Activated CD4-positive, CD25-positive, alpha-beta regulatory T cell treated with anti-CD3 and anti-CD28 coated beads, Interleukin-2, amount 50 U/mL, for 24 hours (primary cell): ENCODE data around the gene IRAK2.
"Not testable (repeated sequence)": the region's sequence is repeated elsewhere in the genome, so short reads cannot be mapped to it uniquely, and the experiment has no call there.

ENCODE experiments used
- ATAC-seq, 2 donors: fragments of 150-1000 bp; cut with Tn5 transposase; one replicate each; pipeline ENCODE4 v1.10.0; 2021; ENCODE audit warnings: mild to moderate bottlenecking in 1 of 2, moderate library complexity in 1 of 2

IRAK2 gene

DNA sequence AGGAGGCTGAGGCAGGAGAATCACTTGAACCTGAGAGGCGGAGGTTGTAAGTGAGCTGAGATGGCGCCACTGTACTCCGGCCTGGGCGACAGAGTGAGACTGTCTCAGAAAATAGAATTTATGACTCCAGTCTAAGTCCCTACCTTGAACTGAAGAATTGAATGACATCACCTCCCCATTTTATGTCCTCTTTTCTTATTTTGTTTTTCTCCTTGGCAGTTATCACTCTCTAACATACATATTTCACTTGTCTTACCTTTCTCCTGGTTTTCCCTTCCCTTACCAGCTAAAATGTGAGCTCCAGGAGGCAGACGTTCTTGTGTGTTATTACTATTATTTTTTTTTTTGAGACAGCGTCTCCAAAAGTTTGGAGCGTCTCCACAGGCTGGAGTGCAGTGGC is 91.1 kb downstream of the IRAK2 start:
- no peak for ATAC-seq

DNA sequence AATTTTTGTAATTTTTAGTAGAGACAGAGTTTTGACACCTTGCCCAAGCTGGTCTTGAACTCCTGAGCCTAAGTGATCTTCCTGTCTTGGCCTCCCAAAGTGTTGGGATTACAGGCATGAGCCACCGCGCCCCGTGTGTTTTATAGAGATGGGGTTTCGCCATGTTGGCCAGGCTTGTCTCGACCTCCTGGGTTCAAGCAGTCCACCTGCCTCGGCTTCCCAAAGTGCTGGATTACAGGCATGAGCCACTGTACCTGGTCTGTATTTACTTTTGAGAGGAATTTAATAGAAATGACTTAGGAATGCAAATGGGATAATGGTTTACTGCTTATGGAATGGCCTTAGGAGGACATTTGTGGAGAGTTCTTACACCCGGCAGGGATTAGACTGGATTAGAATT is 94.3 kb downstream of the IRAK2 start:
- ATAC-seq: no peak

DNA sequence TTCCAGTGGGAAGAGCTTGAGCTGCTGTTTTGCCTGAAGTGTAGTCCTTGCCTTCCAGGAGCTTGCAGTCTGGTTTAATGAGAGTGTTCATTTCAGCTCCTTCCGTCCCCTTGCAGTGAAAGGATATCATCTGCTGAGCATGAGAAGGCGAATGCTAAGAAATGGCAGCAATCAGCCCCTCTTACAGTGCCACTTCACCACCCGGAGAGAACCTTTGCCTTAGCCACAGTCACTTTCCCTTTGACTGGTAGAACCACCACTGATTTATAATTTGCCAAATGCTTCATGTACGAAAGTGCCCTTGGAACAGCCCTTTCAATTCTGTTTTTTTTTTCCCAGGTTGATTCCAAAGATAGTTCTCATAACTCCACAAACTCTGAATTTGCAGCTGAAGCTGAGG is 95.1 kb downstream of the IRAK2 start:
- no peak for ATAC-seq

DNA sequence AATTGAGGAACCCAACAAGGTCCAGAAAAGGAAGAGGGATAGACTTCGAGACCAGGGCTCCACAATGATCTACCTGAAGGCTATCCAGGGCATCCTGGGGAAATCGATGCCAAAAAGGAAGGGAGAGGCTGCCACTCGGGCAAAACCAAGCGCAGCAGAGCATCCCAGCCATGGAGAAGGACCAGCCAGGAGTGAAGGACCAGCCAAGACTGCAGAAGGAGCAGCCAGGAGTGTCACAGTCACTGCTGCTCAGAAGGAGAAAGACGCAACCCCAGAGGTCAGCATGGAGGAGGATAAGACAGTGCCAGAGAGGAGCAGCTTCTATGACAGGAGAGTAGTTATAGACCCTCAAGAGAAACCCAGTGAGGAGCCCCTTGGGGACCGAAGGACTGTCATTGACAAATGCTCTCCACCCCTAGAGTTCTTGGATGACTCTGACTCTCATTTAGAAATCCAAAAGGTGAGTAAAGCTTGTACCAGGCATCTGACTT is 95.5 kb downstream of the IRAK2 start:
- no peak for ATAC-seq

DNA sequence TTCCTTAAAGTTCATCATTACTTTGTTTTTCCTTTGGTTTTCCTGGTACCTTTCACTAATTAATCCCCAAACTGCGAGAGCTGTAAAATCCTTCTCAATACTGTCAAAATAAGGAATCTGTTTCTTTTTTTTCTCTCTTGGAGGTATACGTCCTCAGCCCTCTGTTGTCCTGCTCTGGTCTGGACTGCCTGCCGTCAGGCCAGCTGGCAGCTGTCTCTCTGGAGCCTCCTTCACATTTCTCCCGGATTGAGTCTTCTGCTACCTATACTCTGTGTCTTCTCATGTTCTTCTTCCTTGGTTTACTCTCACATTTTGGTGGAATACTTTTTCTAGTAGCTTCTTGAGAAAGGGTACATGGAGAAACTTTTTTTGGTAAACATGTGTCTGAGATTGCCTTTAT is 97.3 kb downstream of the IRAK2 start:
- ATAC-seq: no peak

DNA sequence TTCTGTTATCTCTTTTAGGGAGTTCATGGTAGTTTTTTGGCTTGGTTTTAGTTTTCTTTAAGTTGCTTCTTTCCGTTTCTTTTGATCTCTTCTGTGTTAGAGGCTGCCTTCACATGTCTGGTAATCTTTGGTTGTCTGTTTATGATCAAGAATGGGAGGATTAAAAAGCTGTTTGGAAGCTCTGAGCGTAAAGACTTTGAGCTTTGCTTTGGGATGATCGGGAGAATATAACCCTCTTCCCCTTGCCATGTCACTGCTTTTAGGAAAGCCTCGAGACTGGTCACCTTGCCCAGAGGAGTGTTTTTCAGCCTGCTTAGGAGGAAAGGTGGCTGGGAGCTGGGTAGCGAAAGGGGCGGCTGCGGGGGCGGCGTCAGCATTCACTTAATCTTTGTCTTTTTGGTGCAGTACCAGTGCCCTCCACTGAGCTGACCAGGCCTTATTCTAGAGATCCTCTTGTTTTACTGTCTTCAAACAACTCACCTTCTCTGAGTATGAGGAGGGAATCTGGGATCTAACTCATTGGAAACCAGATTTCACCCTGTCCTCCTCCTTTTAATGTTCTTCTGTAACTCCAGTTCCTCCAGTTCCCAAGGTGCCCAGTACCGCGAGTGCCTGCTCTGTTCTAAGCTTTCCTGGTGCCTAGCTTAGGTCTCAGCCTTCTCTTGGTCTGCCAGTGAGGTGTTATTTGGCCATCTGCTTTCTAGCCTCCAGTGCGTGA is 99.1 kb downstream of the IRAK2 start:
- peak; percentile 81 to 91 for ATAC-seq

DNA sequence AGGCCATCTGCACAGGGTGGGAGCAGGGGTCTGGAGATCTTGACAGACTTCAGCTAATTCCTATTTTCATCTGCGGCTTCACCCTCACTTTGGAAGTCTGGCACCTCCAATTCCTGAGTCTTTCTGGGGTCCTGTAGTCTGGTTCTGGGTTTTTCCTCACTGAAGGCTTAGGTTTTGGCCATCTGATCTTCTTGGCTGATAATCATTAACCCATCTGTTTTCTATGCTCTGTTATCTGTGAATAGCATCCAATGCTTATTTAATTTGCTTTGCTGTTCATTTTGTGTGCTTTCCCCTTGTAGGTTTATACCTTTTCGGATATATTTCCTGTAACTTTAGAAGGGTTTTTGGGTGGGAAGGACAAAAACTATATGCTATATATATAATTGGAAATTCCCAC is 101.1 kb downstream of the IRAK2 start:
- no peak for ATAC-seq

DNA sequence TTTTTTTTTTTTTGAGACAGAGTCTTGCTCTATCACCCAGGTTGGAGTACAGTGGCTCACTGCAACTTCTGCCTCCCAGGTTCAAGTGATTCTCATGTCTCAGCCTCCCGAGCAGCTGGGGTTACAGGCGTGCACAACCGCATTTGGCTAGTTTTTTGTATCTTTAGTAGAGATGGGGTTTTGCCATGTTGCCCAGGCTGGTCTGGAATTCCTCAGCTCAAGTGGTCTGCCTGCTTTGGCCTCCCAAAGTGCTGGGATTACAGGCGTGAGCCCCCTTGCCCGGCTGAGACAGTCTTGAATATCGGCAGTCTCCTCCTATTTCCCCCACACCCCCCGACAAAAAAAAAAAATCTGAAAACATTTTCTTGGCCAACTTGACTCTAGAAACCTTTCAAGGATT is 102.2 kb downstream of the IRAK2 start:
- not testable (repeated sequence) for ATAC-seq

DNA sequence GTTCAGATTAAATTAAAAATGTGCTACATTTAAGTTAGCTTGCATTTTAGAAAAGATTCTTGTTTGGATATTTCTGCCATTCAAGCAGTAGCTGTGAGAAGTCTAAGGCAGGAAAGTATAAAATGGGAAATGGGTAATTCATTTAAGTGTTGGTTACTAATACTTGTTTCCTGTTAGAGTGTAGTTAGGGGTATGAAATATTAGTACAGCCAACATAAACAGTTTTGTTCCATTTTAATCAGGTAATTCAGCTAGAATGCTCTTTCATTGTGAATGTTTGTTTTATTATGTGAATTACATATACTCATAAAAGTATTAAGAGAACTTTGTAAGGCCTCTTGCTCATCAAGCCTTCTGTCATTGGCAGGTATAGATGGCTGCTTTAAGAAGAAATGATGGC is 103.4 kb downstream of the IRAK2 start:
- no peak for ATAC-seq

DNA sequence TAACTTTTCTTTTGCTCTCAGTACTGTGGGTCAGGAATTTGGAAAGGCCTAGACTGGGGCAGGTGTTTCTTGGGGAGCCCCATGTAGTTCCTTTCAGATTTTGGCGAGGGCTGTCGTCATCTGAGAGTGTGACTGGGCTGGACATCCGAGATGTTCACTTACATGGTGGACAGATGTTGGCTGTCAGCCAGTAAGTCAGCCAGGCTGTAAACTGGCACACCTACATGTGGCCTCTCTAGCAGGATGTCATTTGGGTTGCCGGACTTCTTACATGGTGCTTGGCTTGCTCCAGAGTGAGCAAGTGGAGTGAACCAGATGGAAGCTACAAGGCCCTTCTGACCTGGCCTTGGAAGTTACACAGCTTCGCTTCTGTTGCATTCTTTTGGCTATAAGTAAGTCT is 104.2 kb downstream of the IRAK2 start:
- ATAC-seq: no peak

DNA sequence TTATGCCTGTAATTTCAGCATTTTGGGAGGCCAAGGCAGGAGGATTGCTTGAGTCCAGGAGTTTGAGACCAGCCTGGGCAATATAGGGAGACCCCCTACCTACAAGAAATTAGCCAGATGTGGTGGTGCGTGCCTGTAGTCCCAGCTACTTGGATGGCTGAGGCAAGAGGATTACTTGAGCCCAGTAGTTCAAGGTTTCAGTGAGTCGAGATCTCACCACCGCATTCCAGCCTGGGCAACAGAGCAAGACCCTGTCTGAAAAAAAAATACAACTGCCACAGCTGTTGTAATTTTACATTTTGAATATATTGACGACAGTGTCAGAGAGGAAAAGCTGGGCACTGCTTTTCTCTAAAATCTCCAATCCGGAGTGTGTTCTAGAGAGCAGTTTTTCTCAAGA is 104.7 kb downstream of the IRAK2 start:
- no peak for ATAC-seq

DNA sequence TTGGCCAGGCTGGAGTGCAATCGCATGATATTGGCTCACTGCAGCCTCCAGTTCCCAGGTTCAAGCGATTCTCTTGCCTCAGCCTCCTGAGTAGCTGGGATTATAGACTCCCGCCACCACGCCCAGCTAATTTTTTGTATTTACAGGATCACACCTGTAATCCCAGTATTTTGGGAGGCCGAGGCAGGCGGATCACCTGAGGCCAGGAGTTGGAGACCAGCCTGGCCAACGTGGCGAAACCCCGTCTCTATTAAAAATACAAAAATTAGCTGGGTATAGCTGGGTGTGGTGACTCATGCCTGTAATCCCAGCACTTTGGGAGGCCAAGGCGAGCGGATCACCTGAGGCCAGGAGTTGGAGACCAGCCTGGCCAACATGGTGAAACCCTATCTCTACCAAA is 107.8 kb downstream of the IRAK2 start:
- ATAC-seq: not testable (repeated sequence)

DNA sequence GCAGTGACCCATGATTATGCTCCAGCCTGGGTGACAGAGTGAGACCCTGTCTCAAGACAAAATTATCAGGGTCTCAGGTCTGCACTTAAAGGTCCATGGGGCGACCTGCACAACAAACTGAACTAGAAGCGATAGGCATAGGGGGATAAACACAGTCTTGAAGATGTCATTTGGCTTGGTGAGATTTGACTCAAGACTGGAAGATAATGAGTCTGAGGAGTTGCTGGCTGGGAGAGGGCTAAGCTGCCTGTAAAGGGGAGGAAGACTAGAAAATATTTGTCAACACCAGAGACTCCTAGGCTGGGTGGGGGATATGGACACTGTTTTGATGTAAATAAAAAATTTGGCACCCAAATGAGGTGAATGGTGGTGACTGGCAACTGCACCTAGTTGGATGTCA is 108.3 kb downstream of the IRAK2 start:
- no peak for ATAC-seq

DNA sequence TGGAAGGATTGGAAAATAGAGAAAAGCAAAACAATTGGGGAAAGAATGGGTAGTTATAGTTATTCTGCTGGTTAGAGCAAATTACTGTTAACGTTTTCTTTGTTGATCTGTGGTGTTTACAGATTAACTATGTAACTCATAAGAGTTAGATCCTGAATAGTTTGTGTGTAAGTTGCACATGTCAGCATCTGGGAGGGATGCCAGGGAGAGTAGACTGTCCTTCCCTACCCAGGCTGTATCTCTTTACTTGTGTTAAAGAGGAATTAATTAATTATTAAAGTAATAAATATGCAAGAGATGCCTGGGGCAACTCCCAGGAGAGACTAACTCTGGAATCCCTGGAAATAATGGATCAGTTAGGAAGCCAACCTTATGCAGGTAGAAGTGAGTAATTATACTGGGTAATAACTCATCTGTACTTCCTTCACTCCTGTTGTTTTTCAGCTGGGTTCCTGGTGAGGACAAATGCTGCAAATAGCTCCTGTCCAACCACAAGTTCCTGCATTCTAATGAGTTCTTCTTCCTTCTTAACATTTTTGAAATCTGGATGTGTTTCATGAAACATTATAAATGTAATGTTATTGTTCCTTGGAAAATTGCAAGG is 109.1 kb downstream of the IRAK2 start:
- no peak for ATAC-seq

DNA sequence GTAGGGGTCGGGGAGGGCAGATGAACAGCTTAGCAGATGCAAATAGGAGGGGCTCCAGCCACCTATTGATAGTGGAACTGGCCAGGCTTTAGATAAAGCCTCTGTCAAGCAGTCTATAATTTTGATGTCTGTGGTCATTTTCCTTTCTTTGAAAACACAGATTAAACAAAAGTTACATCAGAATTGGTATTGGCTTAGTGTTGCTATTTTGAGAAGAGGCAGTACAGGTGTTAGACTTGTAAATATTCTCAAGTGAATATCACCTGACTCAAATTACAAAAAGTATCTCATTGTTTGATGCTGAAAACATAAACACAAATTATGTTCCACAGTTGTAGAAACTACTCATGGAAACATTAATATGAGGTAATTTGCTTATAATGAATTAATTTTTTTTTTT is 109.9 kb downstream of the IRAK2 start:
- ATAC-seq: no peak

DNA sequence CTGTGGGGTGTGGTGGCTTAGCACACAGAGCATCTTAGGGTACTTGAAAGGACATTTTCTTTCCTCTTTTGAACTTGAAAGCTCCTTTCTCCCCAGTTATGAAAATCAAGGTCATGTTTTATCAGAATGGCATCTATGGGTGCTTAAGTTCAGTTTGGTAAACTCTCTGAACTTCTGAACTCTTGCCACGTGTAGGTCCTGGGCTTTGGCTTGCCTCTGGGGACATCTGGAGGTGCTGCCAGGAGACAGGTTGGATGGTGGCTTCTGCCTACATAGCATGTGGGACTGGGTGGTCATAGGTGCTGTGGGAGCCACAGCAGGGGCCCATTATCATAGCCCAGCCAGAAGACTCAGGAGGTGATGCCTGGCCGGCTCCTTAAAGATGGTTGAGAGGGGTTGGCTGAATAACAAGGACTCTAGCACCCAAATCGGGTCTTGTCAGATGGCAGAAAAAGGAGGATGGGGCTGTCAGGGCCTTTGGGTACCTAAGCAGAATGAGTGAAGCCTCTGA is 112.5 kb downstream of the IRAK2 start:
- ATAC-seq: no peak

DNA sequence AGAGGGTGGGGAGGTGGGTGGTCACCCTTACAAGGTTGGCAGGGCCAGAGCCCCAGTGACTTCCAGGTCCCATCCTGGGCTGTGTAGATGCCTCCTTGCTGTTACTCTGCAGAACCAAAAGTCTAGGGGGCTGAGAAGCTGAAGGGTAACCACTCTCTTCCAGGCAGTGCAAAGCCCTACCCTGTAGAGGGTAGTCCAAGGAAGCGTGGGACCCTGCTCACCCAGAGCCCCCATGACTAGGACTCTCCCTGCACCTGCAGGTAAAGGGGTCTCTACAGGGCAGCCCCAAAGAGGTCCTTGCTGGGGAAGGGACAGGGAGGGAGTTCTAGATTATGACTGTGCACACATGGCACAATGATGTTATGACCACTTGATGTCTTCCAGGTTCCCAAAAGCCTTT is 113.8 kb downstream of the IRAK2 start:
- no peak for ATAC-seq

DNA sequence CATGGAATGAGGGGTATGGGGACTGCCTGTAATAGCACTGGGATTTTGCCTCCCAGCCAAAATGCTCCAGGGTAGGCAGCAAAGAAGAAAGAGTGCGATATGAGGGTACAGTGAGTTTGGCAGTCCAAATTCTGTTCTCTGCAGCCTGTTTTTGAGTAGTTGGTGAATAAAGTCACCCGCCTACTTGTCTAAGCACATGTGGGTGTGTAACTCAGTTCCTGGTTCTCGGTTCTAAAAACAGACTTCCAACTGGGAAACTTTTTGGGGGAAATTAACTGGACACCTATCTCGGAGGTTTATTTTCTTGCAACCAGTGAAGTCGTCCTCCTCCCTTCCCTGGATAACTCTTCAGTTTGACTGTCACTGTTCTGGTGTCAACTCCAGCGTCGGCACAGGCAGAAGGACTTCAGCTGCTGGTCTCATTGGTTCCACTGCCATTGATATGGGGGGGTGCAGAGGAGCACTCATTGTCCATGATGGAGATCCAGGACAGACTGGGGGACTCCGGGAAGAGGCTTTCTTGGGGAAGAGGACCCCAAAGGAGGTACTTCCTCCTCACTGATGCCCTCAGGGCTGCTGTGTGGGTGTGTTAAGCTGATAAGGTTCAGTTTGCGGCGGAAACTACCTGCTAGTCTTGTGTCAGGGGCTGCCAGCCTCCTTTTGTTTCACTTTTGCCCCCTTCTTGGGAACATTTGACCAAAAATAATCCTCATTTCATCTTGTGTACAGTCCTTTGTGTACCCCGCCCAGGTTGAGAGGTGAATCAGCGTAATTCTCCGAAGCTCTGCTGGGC is 114.9 kb downstream of the IRAK2 start:
- no peak for ATAC-seq

DNA sequence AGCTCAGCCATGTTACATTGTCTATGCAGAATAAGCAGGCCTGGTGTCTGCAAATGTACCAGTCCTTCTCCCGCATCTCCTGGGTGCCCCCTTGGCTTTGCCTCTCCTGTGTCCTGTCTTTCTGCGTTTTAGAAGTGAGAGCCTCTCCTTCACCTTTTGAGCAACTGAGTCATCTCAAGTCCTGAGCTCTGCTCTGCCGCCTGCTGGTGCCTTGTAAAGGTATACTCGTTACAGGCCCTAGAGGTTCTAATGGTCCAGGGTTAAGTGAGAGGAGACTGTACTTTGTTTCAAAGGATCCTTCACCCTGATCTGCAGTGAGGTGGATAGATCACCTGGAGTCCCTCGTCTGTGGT is 115.4 kb downstream of the IRAK2 start:
- ATAC-seq: no peak

DNA sequence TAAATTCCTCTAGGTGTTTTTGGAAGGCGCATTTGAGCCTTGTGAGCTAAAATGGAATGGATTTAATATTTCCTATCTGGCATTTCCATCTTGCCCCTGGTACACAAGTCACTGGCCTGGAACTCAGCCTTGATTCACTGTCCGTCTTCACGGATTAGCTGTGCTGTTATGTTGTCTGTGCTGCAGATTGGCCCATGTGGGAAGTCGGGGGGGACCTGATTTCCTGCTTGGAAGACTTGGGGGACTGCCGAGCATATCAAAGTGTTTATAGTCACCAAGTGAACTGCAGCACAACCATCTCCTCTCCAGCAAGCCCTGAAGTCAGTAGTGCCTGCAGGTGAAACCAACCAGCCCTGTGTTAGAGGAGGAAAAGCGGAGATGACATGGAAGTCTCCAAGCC is 115.9 kb downstream of the IRAK2 start:
- no peak for ATAC-seq

DNA sequence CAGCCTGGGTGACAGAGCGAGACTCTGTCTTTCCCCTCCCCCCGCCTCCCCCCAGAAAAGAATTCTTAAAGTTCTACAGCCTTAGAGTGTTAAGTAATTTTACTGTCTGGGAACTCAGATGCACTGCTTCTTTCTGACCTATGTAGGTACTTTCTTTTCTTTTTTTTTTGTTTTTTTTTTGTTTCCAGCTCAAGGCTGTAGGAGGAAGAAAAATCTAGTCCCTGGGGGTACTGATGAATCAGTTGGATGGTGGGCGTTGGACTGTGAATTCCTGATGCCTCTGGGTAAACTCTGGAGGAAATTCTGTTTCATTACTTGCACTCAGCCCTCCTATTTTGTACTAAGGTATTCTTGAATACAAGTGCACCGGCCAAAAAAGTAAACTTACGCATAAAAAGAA is 117.2 kb downstream of the IRAK2 start:
- ATAC-seq: no peak

DNA sequence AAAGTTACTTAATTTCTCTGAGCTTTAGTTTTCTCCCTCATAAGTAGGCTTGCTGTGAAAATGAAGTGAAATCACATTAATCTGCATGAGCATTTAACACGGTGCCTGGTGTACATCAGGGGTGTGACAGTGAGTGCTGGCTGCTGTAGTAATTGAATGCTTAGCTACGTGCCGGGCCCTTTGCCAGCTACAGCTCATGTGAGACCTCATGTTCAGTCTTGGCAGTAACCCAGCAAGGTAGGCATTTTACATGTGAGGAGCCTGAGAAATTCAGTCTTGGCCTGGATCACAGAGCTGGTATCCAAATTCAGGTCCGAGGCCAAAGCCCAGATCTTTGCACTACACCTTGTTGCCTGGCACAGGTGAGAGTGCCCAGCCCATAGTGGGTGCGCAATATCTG is 118.9 kb downstream of the IRAK2 start:
- ATAC-seq: no peak

DNA sequence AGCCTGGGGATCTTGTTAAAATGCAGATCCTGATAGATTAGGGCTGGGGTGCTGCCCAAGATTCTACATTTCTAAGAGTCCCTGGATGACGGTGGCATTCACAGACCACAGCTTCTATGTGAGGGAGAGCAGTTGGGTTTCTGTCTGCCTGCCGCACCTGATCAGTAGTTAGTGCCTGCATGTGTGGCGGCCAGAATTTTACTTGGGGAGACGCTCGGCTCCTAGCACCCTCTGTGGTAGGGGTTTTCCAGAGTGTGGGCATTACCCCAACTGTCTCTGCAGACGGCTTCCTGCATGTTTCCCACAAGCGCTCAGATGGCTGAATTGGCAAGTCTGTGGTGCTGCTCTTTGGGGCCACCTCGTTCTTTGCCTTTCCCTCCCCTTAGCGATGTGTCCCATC is 119.8 kb downstream of the IRAK2 start:
- peak in 1 of 2 donors; percentile 59 for ATAC-seq
